ENCODE measurements around the gene IGFBP6.

IGFBP6 gene

GRCh38 chr12:53058674-53059433 is 38.6 kb upstream of the IGFBP6 start:
- in situ Hi-C loops (cut with MboI; ENCODE audit: low sequenced_read_pairs), result no loop called here

- in situ Hi-C loops (cut with MboI; ENCODE audit: low sequenced_read_pairs), result no loop called here
Measured at GRCh38 chr12:53059434-53060063, 37.9 kb upstream of the IGFBP6 start.

GRCh38 chr12:53060064-53060720 is 37.3 kb upstream of the IGFBP6 start:
- in situ Hi-C loops (cut with MboI; ENCODE audit: low sequenced_read_pairs), result no loop called here

GRCh38 chr12:53060721-53061276 is 36.7 kb upstream of the IGFBP6 start:
- in situ Hi-C loops (cut with MboI; ENCODE audit: low sequenced_read_pairs), result no loop called here

- in situ Hi-C loops (cut with MboI; ENCODE audit: low sequenced_read_pairs), result no loop called here
Measured at GRCh38 chr12:53061404-53062010, 36.0 kb upstream of the IGFBP6 start.

- in situ Hi-C loops (cut with MboI; ENCODE audit: low sequenced_read_pairs), result no loop called here
Measured at GRCh38 chr12:53062011-53062961, 35.2 kb upstream of the IGFBP6 start.

- in situ Hi-C loops (cut with MboI; ENCODE audit: low sequenced_read_pairs), result no loop called here
Measured at GRCh38 chr12:53062977-53063707, 34.3 kb upstream of the IGFBP6 start.

GRCh38 chr12:53063708-53064612 is 33.5 kb upstream of the IGFBP6 start:
- in situ Hi-C loops (cut with MboI; ENCODE audit: low sequenced_read_pairs), result no loop called here

- in situ Hi-C loops (cut with MboI; ENCODE audit: low sequenced_read_pairs), result no loop called here
Measured at GRCh38 chr12:53064613-53065436, 32.6 kb upstream of the IGFBP6 start.

GRCh38 chr12:53065470-53065869 is 32.0 kb upstream of the IGFBP6 start:
- in situ Hi-C loops (cut with MboI; ENCODE audit: low sequenced_read_pairs), result no loop called here

- in situ Hi-C loops (cut with MboI; ENCODE audit: low sequenced_read_pairs), result no loop called here
Measured at GRCh38 chr12:53065975-53066931, 31.2 kb upstream of the IGFBP6 start.

GRCh38 chr12:53067074-53067992 is 30.1 kb upstream of the IGFBP6 start:
- in situ Hi-C loops (cut with MboI; ENCODE audit: low sequenced_read_pairs), result no loop called here

GRCh38 chr12:53067993-53068770 is 29.3 kb upstream of the IGFBP6 start:
- in situ Hi-C loops (cut with MboI; ENCODE audit: low sequenced_read_pairs), result no loop called here

- in situ Hi-C loops (cut with MboI; ENCODE audit: low sequenced_read_pairs), result no loop called here
Measured at GRCh38 chr12:53068811-53069585, 28.5 kb upstream of the IGFBP6 start.
